Measurements from ENCODE around the gene TSPAN31.

DNA sequence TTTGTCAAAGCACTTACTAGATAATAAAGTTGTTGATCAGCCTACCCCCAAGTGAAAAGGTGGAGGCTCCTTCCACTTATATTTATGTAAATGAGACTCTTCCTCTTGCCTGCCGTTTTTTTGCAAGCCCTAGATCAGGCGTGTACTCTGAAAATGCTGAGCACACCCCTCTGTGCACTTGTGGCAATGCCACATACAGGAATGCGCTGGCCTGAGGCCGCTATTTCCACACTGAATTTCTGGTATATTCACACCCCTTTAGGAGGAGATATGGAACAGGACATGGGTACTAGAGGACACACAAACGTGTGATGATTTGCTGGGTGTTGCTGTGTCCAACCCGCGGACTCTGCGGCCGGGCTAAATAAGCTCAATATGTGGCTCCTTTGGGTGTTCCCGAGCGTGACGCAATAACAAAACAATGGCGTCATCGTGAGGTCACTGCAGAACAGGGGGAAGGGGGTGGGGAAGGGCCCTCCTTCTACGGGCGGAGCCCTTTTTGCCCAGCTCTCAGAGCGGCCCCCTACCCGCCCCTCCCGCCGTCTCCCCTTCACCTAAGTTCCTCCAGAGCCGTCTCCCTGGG is 554 bp upstream of the TSPAN31 start:
- TF ChIP-seq, protein P1, sequence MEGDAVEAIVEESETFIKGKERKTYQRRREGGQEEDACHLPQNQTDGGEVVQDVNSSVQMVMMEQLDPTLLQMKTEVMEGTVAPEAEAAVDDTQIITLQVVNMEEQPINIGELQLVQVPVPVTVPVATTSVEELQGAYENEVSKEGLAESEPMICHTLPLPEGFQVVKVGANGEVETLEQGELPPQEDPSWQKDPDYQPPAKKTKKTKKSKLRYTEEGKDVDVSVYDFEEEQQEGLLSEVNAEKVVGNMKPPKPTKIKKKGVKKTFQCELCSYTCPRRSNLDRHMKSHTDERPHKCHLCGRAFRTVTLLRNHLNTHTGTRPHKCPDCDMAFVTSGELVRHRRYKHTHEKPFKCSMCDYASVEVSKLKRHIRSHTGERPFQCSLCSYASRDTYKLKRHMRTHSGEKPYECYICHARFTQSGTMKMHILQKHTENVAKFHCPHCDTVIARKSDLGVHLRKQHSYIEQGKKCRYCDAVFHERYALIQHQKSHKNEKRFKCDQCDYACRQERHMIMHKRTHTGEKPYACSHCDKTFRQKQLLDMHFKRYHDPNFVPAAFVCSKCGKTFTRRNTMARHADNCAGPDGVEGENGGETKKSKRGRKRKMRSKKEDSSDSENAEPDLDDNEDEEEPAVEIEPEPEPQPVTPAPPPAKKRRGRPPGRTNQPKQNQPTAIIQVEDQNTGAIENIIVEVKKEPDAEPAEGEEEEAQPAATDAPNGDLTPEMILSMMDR (IDR thresholded peaks at IDR 0.05; ENCODE audit: low read length), result no peak
- TF ChIP-seq EZH2 (IDR thresholded peaks at IDR 0.05; ENCODE audit: borderline replicate concordance, low read length), result no peak
